ENCODE measurements around the gene PLA2G5. TPM values are rescaled to one million over a fixed set of nuclear protein-coding genes. Genes with fewer than 3 reads are reported as not detected.
"Not testable (repeated sequence)": the region's sequence is repeated elsewhere in the genome, so short reads cannot be mapped to it uniquely, and the experiment has no call there.

Gene PLA2G5
- total RNA-seq, 2 experiments from 2014 or later, result not detected

DNA sequence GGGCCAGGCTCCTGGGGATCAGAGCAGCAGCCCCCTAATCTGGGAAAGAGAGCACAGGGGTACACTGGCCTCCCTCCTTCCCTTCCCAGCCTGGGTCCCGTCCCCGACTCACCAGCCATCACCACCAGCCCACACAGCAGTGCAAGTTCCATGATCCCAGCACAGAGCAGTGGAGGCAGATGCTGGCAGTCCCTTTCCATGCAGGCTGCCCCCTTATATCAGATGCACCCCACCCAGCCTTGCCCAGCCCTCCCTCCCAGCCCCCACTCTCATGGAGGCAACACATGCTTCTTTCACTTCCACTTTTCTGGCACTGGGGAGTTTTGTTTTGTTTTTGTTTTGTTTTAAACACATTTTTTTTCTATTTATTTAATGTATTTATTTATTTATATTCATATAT is 49.4 kb downstream of the PLA2G5 start, which contains the start of gene PLA2G2D:
Gene PLA2G2D, minus strand, starts transcription at position 190 of the 400 bp plus-strand sequence. Its CDS starts 38 bp downstream, at position 152.
- H3K27ac Mint-ChIP-seq, result no peak within 1 kb of the TSS
- CTCF ChIA-PET, result no interaction called here
- no peaks in the 10 kb centered on the region for H3K36me3 Mint-ChIP-seq (ENCODE audit: low read depth)
- H3K27me3 Mint-ChIP-seq, result peaks cover 14% of the 10 kb centered on the region
- no peaks in the 10 kb centered on the region for H3K4me1 Mint-ChIP-seq
- no peak for DNase-seq
- H3K9me3 Mint-ChIP-seq, result no peaks in the 10 kb centered on the region
- no peak within 1 kb of the TSS for H3K4me3 Mint-ChIP-seq
- POLR2A ChIA-PET, result no interaction called here

- DNase-seq, result no peak
- Mint-ChIP-seq H3K4me1 (no peaks in the 10 kb centered on the region), H3K9me3 (no peaks in the 10 kb centered on the region), H3K36me3 (ENCODE audit: low read depth) (no peaks in the 10 kb centered on the region), H3K27me3 (peaks cover 16% of the 10 kb centered on the region), H3K4me3 (no peak overlapping the region), H3K27ac (no peak overlapping the region)
- ChIA-PET POLR2A (no interaction called here), CTCF (no interaction called here)
Measured at GRCh38 chr1:20120796-20121195, 50.8 kb downstream of the PLA2G5 start.

DNA sequence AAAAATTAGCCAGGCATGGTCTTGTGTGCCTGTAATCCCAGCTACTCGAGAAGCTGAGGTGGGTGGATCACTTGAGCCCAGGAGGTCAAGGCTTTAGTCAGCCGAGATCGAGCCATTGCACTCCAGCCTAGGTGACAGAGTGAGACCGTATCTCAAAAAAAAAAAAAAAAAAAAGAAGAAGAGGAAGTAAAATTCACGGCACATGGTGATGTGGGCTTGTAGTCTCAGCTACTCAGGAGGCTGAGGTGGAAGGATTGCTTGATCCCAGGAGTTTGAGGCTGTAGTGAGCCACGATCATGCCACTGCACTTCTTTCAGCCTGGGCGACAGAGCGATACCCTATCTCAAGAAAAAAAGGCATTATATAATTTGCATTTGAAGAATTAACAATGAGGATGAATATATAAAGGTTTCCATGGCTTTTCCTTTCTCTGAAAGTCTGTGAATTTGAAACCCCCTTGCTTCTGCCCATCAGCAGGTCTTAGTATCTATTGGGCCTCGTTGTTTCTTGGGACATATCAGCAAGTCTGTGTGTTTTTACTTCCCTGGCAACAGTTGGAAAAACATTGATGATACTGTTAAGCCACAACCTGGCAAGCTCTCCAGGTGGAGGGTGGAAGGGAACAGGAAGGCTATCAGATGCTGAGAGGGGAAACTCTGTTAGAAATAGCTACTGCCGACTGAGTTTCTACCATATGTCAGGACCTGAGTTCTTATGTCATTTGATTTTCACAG is 53.9 kb downstream of the PLA2G5 start:
- H3K36me3 Mint-ChIP-seq (ENCODE audit: low read depth), result no peaks in the 10 kb centered on the region
- DNase-seq, result no peak
- H3K4me1 Mint-ChIP-seq, result no peaks in the 10 kb centered on the region
- no peak overlapping the region for H3K27ac Mint-ChIP-seq
- ChIA-PET CTCF (interaction anchor here (1.0 kb wide), 1 partner anchor 71 kb away, joined by 4 read pairs; no protein-coding TSS in a partner anchor), POLR2A (no interaction called here)
- H3K4me3 Mint-ChIP-seq, result no peak overlapping the region
- H3K9me3 Mint-ChIP-seq, result no peaks in the 10 kb centered on the region
- H3K27me3 Mint-ChIP-seq, result peaks cover 10% of the 10 kb centered on the region

GRCh38 chr1:20124456-20125057 is 54.6 kb downstream of the PLA2G5 start:
- H3K27me3 Mint-ChIP-seq, result peaks cover 10% of the 10 kb centered on the region
- no peaks in the 10 kb centered on the region for H3K9me3 Mint-ChIP-seq
- H3K4me3 Mint-ChIP-seq, result no peak overlapping the region
- DNase-seq, result no peak
- no peaks in the 10 kb centered on the region for H3K4me1 Mint-ChIP-seq
- H3K36me3 Mint-ChIP-seq (ENCODE audit: low read depth), result no peaks in the 10 kb centered on the region
- POLR2A ChIA-PET, result no interaction called here
- no peak overlapping the region for H3K27ac Mint-ChIP-seq
- CTCF ChIA-PET, result interaction anchor here (1.0 kb wide), 1 partner anchor 70 kb away, joined by 4 read pairs; no protein-coding TSS in a partner anchor

GRCh38 chr1:20125100-20125499 is 55.1 kb downstream of the PLA2G5 start:
- no peak for DNase-seq
- no peak overlapping the region for H3K4me3 Mint-ChIP-seq
- no peaks in the 10 kb centered on the region for H3K36me3 Mint-ChIP-seq (ENCODE audit: low read depth)
- no peaks in the 10 kb centered on the region for H3K4me1 Mint-ChIP-seq
- H3K9me3 Mint-ChIP-seq, result no peaks in the 10 kb centered on the region
- peaks cover 13% of the 10 kb centered on the region for H3K27me3 Mint-ChIP-seq
- no peak overlapping the region for H3K27ac Mint-ChIP-seq
- POLR2A ChIA-PET, result no interaction called here
- CTCF ChIA-PET, result interaction anchor here (1.0 kb wide), 1 partner anchor 69 kb away, joined by 4 read pairs; no protein-coding TSS in a partner anchor

GRCh38 chr1:20126041-20126805 is 56.2 kb downstream of the PLA2G5 start:
- H3K27ac Mint-ChIP-seq, result no peak overlapping the region
- no peak overlapping the region for H3K4me3 Mint-ChIP-seq
- no peaks in the 10 kb centered on the region for H3K9me3 Mint-ChIP-seq
- CTCF ChIA-PET, result no interaction called here
- no peaks in the 10 kb centered on the region for H3K36me3 Mint-ChIP-seq (ENCODE audit: low read depth)
- DNase-seq, result no peak
- H3K4me1 Mint-ChIP-seq, result no peaks in the 10 kb centered on the region
- peaks cover 8% of the 10 kb centered on the region for H3K27me3 Mint-ChIP-seq
- POLR2A ChIA-PET, result no interaction called here

DNA sequence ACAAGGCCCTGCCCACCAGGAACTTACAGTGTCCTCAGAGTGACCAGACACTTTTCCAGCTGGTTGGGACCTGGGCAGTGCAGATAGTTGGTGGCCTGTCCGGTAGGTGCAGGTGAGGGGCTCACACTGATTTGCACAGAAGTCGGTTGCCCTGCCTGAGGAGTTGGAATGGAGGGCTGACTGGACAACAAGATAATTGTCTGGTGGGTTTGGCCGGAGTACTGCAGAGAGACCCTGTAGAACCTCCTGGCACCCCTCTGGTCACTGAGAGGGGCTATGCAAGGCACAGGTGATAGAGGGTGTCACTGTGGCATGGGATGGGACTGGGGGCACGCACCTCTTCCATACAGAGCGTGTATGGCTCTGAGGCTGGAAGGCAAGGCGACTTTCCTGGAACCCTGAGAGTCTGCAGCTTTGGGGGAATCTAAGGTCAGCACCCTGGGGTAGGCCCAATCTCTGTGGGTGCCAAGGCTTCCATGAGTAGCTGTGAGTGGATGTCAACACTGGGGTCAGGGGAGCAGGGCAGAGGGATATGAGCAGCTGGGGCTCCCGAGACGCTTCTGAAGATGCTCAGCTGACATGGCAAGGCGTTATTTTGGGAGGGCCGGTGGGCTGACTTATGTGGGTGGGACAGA is 56.9 kb downstream of the PLA2G5 start:
- H3K27ac Mint-ChIP-seq, result no peak overlapping the region
- CTCF ChIA-PET, result no interaction called here
- no peaks in the 10 kb centered on the region for H3K36me3 Mint-ChIP-seq (ENCODE audit: low read depth)
- peaks cover 10% of the 10 kb centered on the region for H3K27me3 Mint-ChIP-seq
- no peaks in the 10 kb centered on the region for H3K4me1 Mint-ChIP-seq
- POLR2A ChIA-PET, result no interaction called here
- DNase-seq, result no peak
- no peaks in the 10 kb centered on the region for H3K9me3 Mint-ChIP-seq
- H3K4me3 Mint-ChIP-seq, result no peak overlapping the region

DNA sequence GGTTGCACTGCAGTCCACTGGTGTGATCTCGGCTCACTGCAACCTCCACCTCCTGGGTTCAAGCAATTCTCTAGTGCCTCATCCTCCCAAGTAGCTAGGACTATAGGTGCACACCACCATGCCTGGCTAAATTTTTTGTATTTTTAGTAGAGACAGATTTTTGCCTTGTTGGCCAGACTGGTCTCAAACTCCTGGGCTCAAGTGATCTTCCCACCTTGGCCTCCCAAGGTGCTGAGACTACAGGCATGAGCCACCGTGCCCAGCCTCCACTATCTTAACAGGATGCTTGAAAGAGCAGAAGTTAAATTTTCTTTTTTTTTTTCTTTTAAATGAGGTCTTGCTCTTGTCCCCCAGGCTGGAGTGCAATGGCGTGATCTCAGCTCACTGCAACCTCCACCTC is 60.5 kb downstream of the PLA2G5 start:
- H3K27ac Mint-ChIP-seq, result not testable (repeated sequence)

GRCh38 chr1:20134995-20135394 is 65.0 kb downstream of the PLA2G5 start:
- Mint-ChIP-seq H3K4me1 (no peaks in the 10 kb centered on the region), H3K27ac (no peak overlapping the region), H3K9me3 (no peaks in the 10 kb centered on the region), H3K4me3 (no peak overlapping the region), H3K27me3 (peaks cover 18% of the 10 kb centered on the region), H3K36me3 (ENCODE audit: low read depth) (no peaks in the 10 kb centered on the region)
- ChIA-PET POLR2A (no interaction called here), CTCF (interaction anchor here (0.7 kb wide), 1 partner anchor 163 kb away, joined by 3 read pairs; no protein-coding TSS in a partner anchor)
- DNase-seq, result no peak

More for the DNA sequence above, 60.5 kb downstream of the PLA2G5 start:
- CTCF ChIA-PET; H3K4me3 Mint-ChIP-seq; H3K9me3 Mint-ChIP-seq; DNase-seq; H3K36me3 Mint-ChIP-seq (ENCODE audit: low read depth); POLR2A ChIA-PET; H3K4me1 Mint-ChIP-seq: not testable (repeated sequence)
- peaks cover 18% of the 10 kb centered on the region for H3K27me3 Mint-ChIP-seq

- Mint-ChIP-seq H3K36me3 (ENCODE audit: low read depth) (no peaks in the 10 kb centered on the region), H3K27me3 (peaks cover 17% of the 10 kb centered on the region), H3K4me3 (no peak overlapping the region), H3K4me1 (no peaks in the 10 kb centered on the region), H3K27ac (no peak overlapping the region), H3K9me3 (no peaks in the 10 kb centered on the region)
- DNase-seq, result no peak
- ChIA-PET POLR2A (no interaction called here), CTCF (no interaction called here)
Measured at GRCh38 chr1:20136249-20136648, 66.3 kb downstream of the PLA2G5 start.

DNA sequence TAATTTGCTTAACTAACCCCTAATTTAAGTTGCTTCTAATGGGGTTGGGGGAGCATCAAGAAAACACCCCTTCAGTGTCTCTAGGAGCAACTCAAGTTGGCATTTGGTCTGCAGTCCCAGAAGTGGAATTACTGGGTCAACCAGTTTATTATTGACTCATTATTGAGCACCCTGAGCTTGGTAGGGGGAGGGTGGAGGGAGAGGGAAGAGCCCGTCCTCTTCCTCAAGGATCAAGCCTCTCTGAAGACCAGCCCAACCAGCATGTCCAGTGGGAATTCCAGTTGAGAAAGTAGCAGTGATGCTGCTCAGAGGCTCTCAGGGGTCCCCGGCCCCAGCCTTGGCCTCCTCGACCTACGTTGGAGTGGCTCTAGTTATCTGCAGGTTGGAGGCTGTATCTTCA is 67.1 kb downstream of the PLA2G5 start:
- peaks cover 13% of the 10 kb centered on the region for H3K27me3 Mint-ChIP-seq
- H3K4me1 Mint-ChIP-seq, result no peaks in the 10 kb centered on the region
- no peak for DNase-seq
- H3K9me3 Mint-ChIP-seq, result no peaks in the 10 kb centered on the region
- H3K36me3 Mint-ChIP-seq (ENCODE audit: low read depth), result no peaks in the 10 kb centered on the region
- POLR2A ChIA-PET, result no interaction called here
- no peak overlapping the region for H3K4me3 Mint-ChIP-seq
- H3K27ac Mint-ChIP-seq, result no peak overlapping the region
- CTCF ChIA-PET, result no interaction called here

DNA sequence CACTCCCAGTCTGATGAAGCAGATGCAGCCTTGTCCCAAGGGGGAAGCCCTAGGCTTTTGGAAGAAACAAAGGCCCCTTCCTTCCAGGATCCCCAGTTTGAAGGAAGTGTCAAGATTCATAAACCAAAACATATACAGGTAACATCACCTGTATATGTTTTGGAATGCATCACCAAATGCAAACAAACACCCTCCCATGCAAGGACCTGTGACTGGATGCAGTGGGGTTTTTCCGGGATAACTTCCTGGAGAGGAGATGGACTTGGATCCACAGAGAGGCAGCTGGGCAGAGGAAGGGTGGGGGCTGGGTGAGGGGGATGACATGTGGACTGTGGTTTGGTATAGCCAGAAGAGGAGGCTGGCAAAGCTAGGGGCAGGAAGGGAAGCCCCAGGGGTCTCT is 67.6 kb downstream of the PLA2G5 start:
- H3K9me3 Mint-ChIP-seq, result no peaks in the 10 kb centered on the region
- ChIA-PET CTCF (no interaction called here), POLR2A (no interaction called here)
- no peak overlapping the region for H3K27ac Mint-ChIP-seq
- H3K4me3 Mint-ChIP-seq, result no peak overlapping the region
- no peaks in the 10 kb centered on the region for H3K36me3 Mint-ChIP-seq (ENCODE audit: low read depth)
- no peaks in the 10 kb centered on the region for H3K4me1 Mint-ChIP-seq
- no peak for DNase-seq
- H3K27me3 Mint-ChIP-seq, result peaks cover 11% of the 10 kb centered on the region

- H3K4me3 Mint-ChIP-seq, result no peak overlapping the region
- CTCF ChIA-PET, result no interaction called here
Measured at GRCh38 chr1:20138346-20138745, 68.4 kb downstream of the PLA2G5 start.

More at GRCh38 chr1:20138346-20138745, 68.4 kb downstream of the PLA2G5 start:
- Mint-ChIP-seq H3K4me1 (no peaks in the 10 kb centered on the region), H3K27ac (no peak overlapping the region), H3K9me3 (no peaks in the 10 kb centered on the region), H3K27me3 (peaks cover 7% of the 10 kb centered on the region), H3K36me3 (ENCODE audit: low read depth) (no peaks in the 10 kb centered on the region)
- no peak for DNase-seq
- POLR2A ChIA-PET, result no interaction called here

Measured in activated CD4-positive, alpha-beta memory T cell treated with anti-CD3 and anti-CD28 coated beads, Interleukin-2, amount 10 ng/mL, durations not matched to agents 7 days and 5 days (primary cell).